ENCODE measurements around the gene ARHGEF37. TPM values are rescaled to one million over a fixed set of nuclear protein-coding genes. Genes with fewer than 3 reads are reported as not detected.

The ARHGEF37 gene
- total RNA-seq, 1 experiment from 2014 or later: 0.64 TPM

- no peak for DNase-seq (ENCODE audit: low spot score)
- Histone ChIP-seq H3K36me3 (ENCODE audit: insufficient read depth, low read length, poor library complexity, severe bottlenecking) (no peaks in the 10 kb centered on the region), H3K27ac (ENCODE audit: low read depth, low read length, poor library complexity, severe bottlenecking) (no peak overlapping the region), H3K4me3 (ENCODE audit: low read depth, low read length, poor library complexity, severe bottlenecking) (no peak overlapping the region), H3K9me3 (ENCODE audit: low read depth, low read length, poor library complexity, severe bottlenecking) (no peaks in the 10 kb centered on the region), H3K4me1 (ENCODE audit: insufficient read depth, low read length, poor library complexity, severe bottlenecking) (no peaks in the 10 kb centered on the region), H3K27me3 (replicated peaks; ENCODE audit: insufficient read depth, low read depth, low read length, poor library complexity) (no peaks in the 10 kb centered on the region)
- POLR2A ChIA-PET (ENCODE audit: low non-redundant PET): no interaction called here
- intact Hi-C loops (cut with micrococcal nuclease; ENCODE audit: unreplicated experiment): no loop called here
- TF ChIP-seq CTCF (conservative IDR thresholded peaks at IDR 0.05; ENCODE audit: low read depth, low read length) (no peak), EZH2 (IDR thresholded peaks at IDR 0.05; ENCODE audit: borderline replicate concordance, low read depth, low read length, poor library complexity, severe bottlenecking) (no peak)
- CTCF ChIA-PET: no interaction called here
- BruUV-seq (replicated peaks): no TSS peak
These were observed 94.4 kb downstream of the ARHGEF37 start for GRCh38 chr5:149675610-149676201.

GRCh38 chr5:149677731-149678130, 96.4 kb downstream of the ARHGEF37 start:
- intact Hi-C loops (cut with micrococcal nuclease; ENCODE audit: unreplicated experiment): no loop called here
- POLR2A ChIA-PET (ENCODE audit: low non-redundant PET): no interaction called here

GRCh38 chr5:149679876-149680809, 98.8 kb downstream of the ARHGEF37 start:
- CTCF ChIA-PET: no interaction called here

More at GRCh38 chr5:149677731-149678130, 96.4 kb downstream of the ARHGEF37 start:
- Histone ChIP-seq H3K9me3 (ENCODE audit: low read depth, low read length, poor library complexity, severe bottlenecking) (no peaks in the 10 kb centered on the region), H3K27me3 (replicated peaks; ENCODE audit: insufficient read depth, low read depth, low read length, poor library complexity) (no peaks in the 10 kb centered on the region), H3K36me3 (ENCODE audit: insufficient read depth, low read length, poor library complexity, severe bottlenecking) (no peaks in the 10 kb centered on the region), H3K4me1 (ENCODE audit: insufficient read depth, low read length, poor library complexity, severe bottlenecking) (no peaks in the 10 kb centered on the region), H3K27ac (ENCODE audit: low read depth, low read length, poor library complexity, severe bottlenecking) (no peak overlapping the region), H3K4me3 (ENCODE audit: low read depth, low read length, poor library complexity, severe bottlenecking) (no peak overlapping the region)
- TF ChIP-seq CTCF (conservative IDR thresholded peaks at IDR 0.05; ENCODE audit: low read depth, low read length) (no peak), EZH2 (IDR thresholded peaks at IDR 0.05; ENCODE audit: borderline replicate concordance, low read depth, low read length, poor library complexity, severe bottlenecking) (no peak)
- DNase-seq (ENCODE audit: low spot score): no peak
- CTCF ChIA-PET: no interaction called here
- no TSS peak for BruUV-seq (replicated peaks)

More at GRCh38 chr5:149679876-149680809, 98.8 kb downstream of the ARHGEF37 start:
- POLR2A ChIA-PET (ENCODE audit: low non-redundant PET): no interaction called here
- no peak for TF ChIP-seq CTCF (conservative IDR thresholded peaks at IDR 0.05; ENCODE audit: low read depth, low read length)
- no peak for TF ChIP-seq EZH2 (IDR thresholded peaks at IDR 0.05; ENCODE audit: borderline replicate concordance, low read depth, low read length, poor library complexity, severe bottlenecking)
- intact Hi-C loops (cut with micrococcal nuclease; ENCODE audit: unreplicated experiment): no loop called here
- H3K4me1 ChIP-seq (ENCODE audit: insufficient read depth, low read length, poor library complexity, severe bottlenecking): no peaks in the 10 kb centered on the region
- no TSS peak for BruUV-seq (replicated peaks)
- no peak for DNase-seq (ENCODE audit: low spot score)
- no peaks in the 10 kb centered on the region for H3K9me3 ChIP-seq (ENCODE audit: low read depth, low read length, poor library complexity, severe bottlenecking)
- no peaks in the 10 kb centered on the region for H3K36me3 ChIP-seq (ENCODE audit: insufficient read depth, low read length, poor library complexity, severe bottlenecking)
- no peak overlapping the region for H3K27ac ChIP-seq (ENCODE audit: low read depth, low read length, poor library complexity, severe bottlenecking)
- no peak overlapping the region for H3K4me3 ChIP-seq (ENCODE audit: low read depth, low read length, poor library complexity, severe bottlenecking)
- peaks cover 7% of the 10 kb centered on the region for H3K27me3 ChIP-seq (replicated peaks; ENCODE audit: insufficient read depth, low read depth, low read length, poor library complexity)

Data from A673 (cell line).